ENCODE results near the gene MUCL3.
"Not testable (repeated sequence)": the region's sequence is repeated elsewhere in the genome, so short reads cannot be mapped to it uniquely, and the experiment has no call there.

MUCL3 gene

DNA sequence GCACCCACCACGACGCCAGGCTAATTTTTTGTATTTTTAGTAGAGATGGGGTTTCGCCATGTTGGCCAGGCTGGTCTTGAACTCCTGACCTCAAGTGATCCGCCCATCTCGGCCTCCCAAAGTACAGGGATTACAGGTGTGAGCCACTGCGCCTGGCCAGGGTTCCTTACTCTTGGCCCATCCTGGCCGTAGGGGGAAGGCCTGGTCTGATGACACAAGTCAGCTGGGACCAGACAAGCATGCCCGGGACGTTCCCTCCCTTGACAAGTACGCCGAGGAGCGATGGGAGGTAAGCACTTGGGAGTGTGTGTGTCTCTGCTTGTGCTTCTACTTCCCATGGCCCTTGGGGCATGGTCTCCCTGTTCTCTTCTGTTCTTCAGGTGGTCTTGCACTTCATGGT lies 30.3 kb upstream of the MUCL3 start:
- not testable (repeated sequence) for DNase-seq (ENCODE audit: low read depth)

DNA sequence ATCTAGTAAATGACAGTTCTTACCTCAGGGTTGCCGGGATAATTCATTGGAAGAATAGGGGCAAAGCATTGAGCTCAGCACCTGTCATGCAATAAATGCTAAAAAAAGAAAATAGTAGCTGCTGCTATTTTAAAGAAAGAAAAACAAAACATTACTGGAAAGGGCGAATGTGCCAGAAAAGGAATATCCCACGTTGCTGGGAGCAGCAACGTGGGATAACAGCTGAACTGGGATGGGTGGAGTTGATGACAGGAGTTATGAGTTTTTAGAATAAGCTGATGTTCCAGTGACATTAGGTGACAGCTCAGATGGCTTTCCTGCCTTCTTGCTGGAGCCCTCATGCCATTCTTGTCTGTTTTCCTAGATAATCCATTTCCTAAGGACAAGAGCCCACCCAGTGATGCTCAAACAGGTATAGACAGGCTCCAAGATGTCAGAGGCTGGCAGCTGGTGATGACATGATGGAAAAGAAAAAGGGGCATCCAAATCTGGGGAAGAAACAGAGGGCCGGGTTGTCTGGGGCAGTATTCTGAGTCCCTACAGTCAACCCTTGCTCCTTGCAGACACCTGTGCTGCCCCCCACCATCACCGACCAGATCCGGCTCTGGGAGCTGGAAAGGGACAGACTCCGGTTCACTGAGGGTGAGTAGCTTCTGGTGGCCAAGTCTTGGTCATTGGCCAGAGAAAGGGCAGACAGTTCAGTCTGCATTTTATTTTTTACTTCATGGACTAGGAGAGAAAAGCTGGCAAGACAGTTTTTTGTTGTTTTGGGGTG lies 27.8 kb upstream of the MUCL3 start:
- no peak for DNase-seq (ENCODE audit: low read depth)

GRCh38 chr6:30913721-30914075 lies 27.1 kb upstream of the MUCL3 start:
- no peak for DNase-seq (ENCODE audit: low read depth)

GRCh38 chr6:30914076-30914853 lies 26.5 kb upstream of the MUCL3 start, which contains the start of gene VARS2:
TSS of gene VARS2 (plus strand) at chr6:30914238. CDS start at chr6:30914837, 599 bp downstream.
- no peak for DNase-seq (ENCODE audit: low read depth)

- DNase-seq (ENCODE audit: low read depth), result no peak
Observed at GRCh38 chr6:30914854-30915590, 25.8 kb upstream of the MUCL3 start.

DNA sequence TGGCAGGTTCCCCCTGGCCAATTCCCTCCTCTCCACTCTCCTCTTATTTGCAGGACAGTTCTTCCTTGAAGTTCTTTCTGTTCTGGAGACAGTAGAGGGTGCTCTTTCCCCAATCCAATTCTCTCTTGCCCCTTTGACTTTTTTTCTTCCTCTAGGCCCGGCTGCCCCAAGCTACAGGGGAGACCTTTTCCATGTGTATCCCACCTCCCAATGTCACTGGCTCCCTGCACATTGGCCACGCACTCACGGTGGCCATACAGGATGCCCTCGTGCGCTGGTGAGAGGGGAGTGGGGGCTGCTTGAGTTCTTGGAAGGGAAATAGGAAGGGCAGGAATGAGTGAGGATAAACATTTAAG lies 25.2 kb upstream of the MUCL3 start:
- no peak for DNase-seq (ENCODE audit: low read depth)

DNA sequence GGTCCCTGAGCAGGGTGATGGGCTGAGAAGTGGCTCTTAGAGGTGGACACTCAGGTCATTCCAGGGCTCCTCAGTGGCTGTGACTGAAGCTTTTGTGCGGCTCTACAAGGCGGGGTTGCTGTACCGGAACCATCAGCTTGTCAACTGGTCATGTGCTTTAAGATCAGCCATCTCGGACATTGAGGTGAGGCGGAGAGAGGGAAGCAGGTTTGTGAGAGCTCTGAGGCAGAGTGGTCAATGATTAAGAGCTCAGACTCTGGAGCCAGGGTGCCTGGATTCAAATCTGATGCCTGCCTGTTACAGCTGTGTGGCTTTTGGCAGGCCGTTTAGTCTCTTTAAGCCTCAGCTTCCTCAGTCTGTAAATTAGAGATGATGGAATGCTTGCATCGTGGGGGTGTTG lies 23.7 kb upstream of the MUCL3 start:
- DNase-seq (ENCODE audit: low read depth), result no peak

GRCh38 chr6:30917487-30917886 lies 23.3 kb upstream of the MUCL3 start:
- no peak for DNase-seq (ENCODE audit: low read depth)

DNA sequence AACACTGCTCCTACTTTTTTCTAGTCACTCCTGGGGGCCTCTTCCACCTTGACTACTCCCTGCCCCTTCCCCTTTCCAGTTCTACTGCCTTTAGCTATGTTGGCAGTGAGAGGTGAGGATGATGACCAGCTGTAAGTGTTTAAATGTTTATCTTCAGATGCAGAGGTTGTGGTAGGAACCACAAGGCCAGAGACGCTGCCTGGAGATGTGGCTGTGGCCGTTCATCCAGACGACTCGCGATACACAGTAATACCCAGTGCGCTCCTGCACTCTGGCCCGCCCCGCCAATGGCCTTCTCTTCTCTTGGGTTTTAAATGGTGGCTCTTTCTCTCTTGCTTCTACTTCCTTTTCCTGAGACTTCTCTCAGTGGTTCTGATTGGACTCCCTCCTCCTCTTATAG lies 22.1 kb upstream of the MUCL3 start:
- DNase-seq (ENCODE audit: low read depth), result no peak

GRCh38 chr6:30922447-30922852 lies 18.3 kb upstream of the MUCL3 start:
- DNase-seq (ENCODE audit: low read depth), result no peak

GRCh38 chr6:30924040-30924627 lies 16.6 kb upstream of the MUCL3 start:
- DNase-seq (ENCODE audit: low read depth), result not testable (repeated sequence)

- DNase-seq (ENCODE audit: low read depth), result no peak
Observed at GRCh38 chr6:30926644-30927043, 14.1 kb upstream of the MUCL3 start.

DNA sequence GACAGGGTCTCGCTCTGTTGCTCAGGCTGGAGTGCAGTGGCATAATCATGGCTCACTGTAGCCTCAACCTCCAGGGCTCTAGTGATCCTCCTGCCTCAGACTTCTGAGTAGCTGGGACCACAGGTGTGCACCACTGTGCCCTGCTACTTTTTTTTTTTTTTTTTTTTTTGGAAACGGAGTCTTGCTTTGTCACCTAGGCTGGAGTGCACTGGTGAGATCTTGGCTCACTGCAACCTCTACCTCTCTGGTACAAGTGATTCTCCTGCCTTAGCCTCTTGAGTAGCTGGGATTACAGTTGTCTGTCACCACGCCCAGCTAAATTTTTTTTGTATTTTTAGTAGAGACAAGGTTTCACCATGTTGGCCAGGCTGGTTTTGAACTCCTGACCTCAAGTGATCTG lies 13.7 kb upstream of the MUCL3 start:
- not testable (repeated sequence) for DNase-seq (ENCODE audit: low read depth)

GRCh38 chr6:30928677-30929076 lies 12.1 kb upstream of the MUCL3 start:
- no peak for DNase-seq (ENCODE audit: low read depth)

GRCh38 chr6:30930506-30930905 lies 10.3 kb upstream of the MUCL3 start:
- DNase-seq (ENCODE audit: low read depth), result no peak

DNA sequence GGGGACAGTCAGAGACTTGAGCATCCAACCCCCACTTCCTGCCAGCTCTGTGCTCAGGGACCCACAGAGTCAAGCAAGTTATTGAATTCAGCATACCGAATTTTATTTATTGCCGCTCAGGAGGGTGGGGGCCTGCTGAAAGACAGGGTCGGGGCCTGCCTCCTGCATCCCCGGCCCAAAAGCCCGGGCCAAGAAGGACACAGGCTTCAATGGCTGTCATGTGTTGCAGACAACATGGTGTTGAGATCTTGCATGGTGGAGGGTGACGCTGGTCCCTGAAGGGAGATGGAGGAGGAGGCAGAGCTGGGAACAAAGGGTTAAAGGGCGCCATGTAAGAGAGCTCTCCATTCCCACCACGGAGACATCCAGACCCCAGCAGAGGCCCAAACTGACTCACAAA lies 9.5 kb upstream of the MUCL3 start:
- DNase-seq (ENCODE audit: low read depth), result no peak

GRCh38 chr6:30931969-30932645 lies 8.7 kb upstream of the MUCL3 start, which contains the start of gene SFTA2:
TSS of gene SFTA2 (minus strand) at chr6:30932170. CDS start at chr6:30932096, 74 bp downstream.
- DNase-seq (ENCODE audit: low read depth), result no peak

GRCh38 chr6:30932665-30933365 lies 8.0 kb upstream of the MUCL3 start:
- no peak for DNase-seq (ENCODE audit: low read depth)

DNA sequence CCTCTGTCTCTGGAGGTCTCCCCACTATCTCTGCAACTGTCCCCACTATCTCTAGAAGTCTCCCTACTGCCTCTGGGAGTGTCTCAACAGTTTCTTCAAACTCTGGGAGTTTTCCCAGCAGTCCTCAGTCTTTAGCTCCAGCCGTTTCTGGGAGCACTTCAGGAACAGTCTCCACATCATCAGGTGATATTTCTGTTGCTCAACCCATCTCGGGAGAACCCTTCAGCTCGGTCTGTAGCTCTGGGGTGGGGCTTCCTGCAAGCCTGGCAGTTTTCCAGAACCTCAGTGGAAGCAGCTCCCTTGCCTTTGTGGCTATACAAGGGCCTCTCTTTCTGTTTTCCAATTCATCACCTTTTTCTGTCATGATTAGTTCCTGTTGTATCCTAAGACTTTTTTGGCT lies 5.8 kb upstream of the MUCL3 start:
- no peak for DNase-seq (ENCODE audit: low read depth)

DNA sequence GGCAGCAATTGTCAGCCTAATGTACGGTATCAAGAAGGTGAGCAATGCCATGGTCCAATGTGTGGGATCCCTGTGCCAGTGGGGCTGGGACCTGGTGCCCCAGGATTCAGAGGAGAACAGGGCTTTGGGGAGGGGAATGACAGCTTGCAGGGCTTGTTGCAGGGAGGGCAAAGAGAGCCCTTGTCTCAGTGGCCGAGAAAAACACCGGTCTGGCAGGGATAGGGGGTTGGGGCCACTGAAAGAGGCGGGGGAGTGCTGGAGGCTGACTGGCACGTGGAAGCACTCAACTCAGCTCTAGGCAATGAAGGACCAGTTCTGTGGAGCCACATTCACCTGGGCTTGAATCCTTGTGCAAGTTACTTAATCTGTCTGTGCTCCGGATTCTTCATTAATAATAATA lies 3.5 kb upstream of the MUCL3 start:
- DNase-seq (ENCODE audit: low read depth), result no peak

DNA sequence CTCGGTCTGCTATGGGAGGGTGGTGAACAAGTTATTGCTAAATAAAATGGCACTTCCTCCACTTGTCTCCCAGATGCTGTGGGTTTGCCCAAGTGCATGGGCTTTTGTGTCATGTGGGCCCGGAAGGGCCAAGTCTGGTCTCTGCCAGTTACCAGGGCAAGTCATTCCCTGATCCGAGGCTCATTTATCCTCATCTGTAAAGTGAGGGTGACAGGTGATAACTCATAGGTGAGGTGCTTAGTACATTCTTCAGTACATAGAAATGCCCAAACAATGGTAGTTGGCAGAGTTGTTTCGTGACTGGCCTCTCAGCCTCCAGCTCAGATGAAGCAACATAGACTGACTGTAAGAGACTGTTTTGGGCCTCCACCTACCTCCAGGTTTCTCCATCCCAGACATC lies 2.0 kb upstream of the MUCL3 start:
- DNase-seq (ENCODE audit: low read depth), result no peak

All from non-pigmented ciliary epithelial cell (primary cell).